Testis (tissue), 2 donors: ENCODE results near the gene UROS.

ENCODE experiments used
- CTCF ChIP-seq, 3 experiments: fragments of 450-650 bp in 2 of 3; fragments of 200-600 bp in 1 of 3; sonication (generic) in 1 of 3; IDR thresholded peaks; one replicate each; pipeline ENCODE4 v1.5.1; 2016 to 2019; ENCODE audit warnings: antibody characterized with exemption in 3 of 3, mild to moderate bottlenecking in 2 of 3, moderate library complexity in 1 of 3
- POLR2A ChIP-seq: fragments of 450-650 bp; IDR thresholded peaks from one replicate; pipeline ENCODE4 v1.6.1; 2017; ENCODE audit warnings: antibody characterized with exemption, mild to moderate bottlenecking, moderate library complexity

DNA sequence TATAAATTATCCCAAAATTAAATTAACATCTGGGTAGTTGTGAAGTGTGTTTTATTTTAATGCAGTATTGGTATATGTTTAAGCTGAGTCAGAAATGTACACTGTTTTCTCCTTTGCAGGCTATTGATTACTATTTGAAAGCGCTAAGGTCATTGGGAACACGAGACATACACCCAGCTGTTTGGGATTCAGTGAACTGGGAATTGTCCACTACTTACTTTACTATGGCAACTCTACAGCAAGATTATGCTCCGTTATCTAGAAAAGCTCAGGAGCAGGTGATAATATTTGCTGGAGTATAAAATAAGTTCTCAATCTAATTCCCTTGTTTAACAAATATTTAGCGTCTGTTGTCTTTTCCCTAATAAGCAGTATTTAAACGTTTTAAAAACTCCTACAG is 75.6 kb downstream of the UROS start:
- TF ChIP-seq CTCF (IDR thresholded peaks at IDR 0.05) (no peak), POLR2A (no peak)
